MM.1S (cell line): ENCODE measurements around the gene CARNS1.

Experiments
- DNase-seq: peaks from one replicate; pipeline ENCODE4 v3.0.0-alpha.2; 2015
- H2AFZ ChIP-seq: fragments of 300-600 bp; sonication (generic); 2 replicates; pipeline ENCODE4 v1.6.0; 2016; ENCODE audit warnings: antibody characterized with exemption, low read length
- H3F3A ChIP-seq: fragments of 300-600 bp; sonication (generic); 2 replicates; pipeline ENCODE4 v1.6.1; 2016; ENCODE audit warnings: mild to moderate bottlenecking, antibody characterized with exemption, low read length, moderate library complexity, mixed read lengths; ENCODE audit not compliant: insufficient read depth
- H3K27ac ChIP-seq: fragments of 300-600 bp; sonication (generic); 2 replicates; pipeline ENCODE4 v1.5.1; 2016; ENCODE audit warnings: mild to moderate bottlenecking, low read length
- H3K27me3 ChIP-seq: fragments of 300-600 bp; sonication (generic); replicated peaks from 2 replicates; pipeline ENCODE4 v1.6.0; 2016; ENCODE audit warnings: low read length; ENCODE audit not compliant: insufficient read depth
- H3K36me3 ChIP-seq: fragments of 300-600 bp; sonication (generic); replicated peaks from 2 replicates; pipeline ENCODE4 v1.6.1; 2016; ENCODE audit warnings: mild to moderate bottlenecking, low read length, mixed read lengths; ENCODE audit not compliant: insufficient read depth
- H3K4me1 ChIP-seq: fragments of 300-600 bp; sonication (generic); 2 replicates; pipeline ENCODE4 v1.6.1; 2016; ENCODE audit warnings: low read length, mixed read lengths
- H3K4me2 ChIP-seq: fragments of 300-600 bp; sonication (generic); 2 replicates; pipeline ENCODE4 v1.6.0; 2016; ENCODE audit warnings: low read depth, low read length
- H3K4me3 ChIP-seq: fragments of 300-600 bp; sonication (generic); 2 replicates; pipeline ENCODE4 v1.5.1; 2016; ENCODE audit warnings: low read length, mixed read lengths
- H3K79me2 ChIP-seq: fragments of 300-600 bp; sonication (generic); 2 replicates; pipeline ENCODE4 v1.6.1; 2016; ENCODE audit warnings: mixed run types, low read length, mixed read lengths
- H3K9ac ChIP-seq: fragments of 300-600 bp; sonication (generic); 2 replicates; pipeline ENCODE4 v1.6.1; 2016; ENCODE audit warnings: low read length, mixed read lengths
- H3K9me2 ChIP-seq: fragments of 300-600 bp; sonication (generic); replicated peaks from 2 replicates; pipeline ENCODE4 v1.6.1; 2016; ENCODE audit warnings: mild to moderate bottlenecking, low read length, mixed read lengths; ENCODE audit not compliant: insufficient read depth
- H3K9me3 ChIP-seq: fragments of 300-600 bp; sonication (generic); replicated peaks from 2 replicates; pipeline ENCODE4 v1.6.1; 2016; ENCODE audit warnings: mild to moderate bottlenecking, low read length, mixed read lengths; ENCODE audit not compliant: insufficient read depth
- H4K20me1 ChIP-seq: fragments of 300-600 bp; sonication (generic); 2 replicates; pipeline ENCODE4 v1.6.1; 2016; ENCODE audit warnings: mild to moderate bottlenecking, low read length, moderate library complexity, mixed read lengths; ENCODE audit not compliant: insufficient read depth
- EZH2 ChIP-seq: fragments of 300-600 bp; sonication (generic); optimal IDR thresholded peaks from 2 replicates; pipeline ENCODE3; 2017; ENCODE audit warnings: low read depth, mild to moderate bottlenecking, antibody characterized with exemption, low read length, mixed read lengths
- EZH2phosphoT487 ChIP-seq: fragments of 300-600 bp; sonication (generic); IDR thresholded peaks from 2 replicates; pipeline ENCODE4 v1.6.1; 2018; ENCODE audit warnings: antibody characterized with exemption, low read length
- TF ChIP-seq, protein P1 (sequence below): fragments of 300-600 bp; sonication (generic); IDR thresholded peaks from 2 replicates; pipeline ENCODE4 v1.5.1; 2016; ENCODE audit warnings: antibody characterized with exemption, low read length, mixed read lengths

CARNS1 gene

GRCh38 chr11:67457453-67457852 is 42.0 kb downstream of the CARNS1 start:
- Histone ChIP-seq H3K4me1 (0 out of 2 replicates have a peak, but pooled peaks cover 5% of the 10 kb centered on the region), H2AFZ (no peak overlapping the region), H3K79me2 (no peaks in the 10 kb centered on the region), H3F3A (peaks cover 9% of the 10 kb centered on the region), H3K9ac (no peak overlapping the region), H3K4me2 (no peak overlapping the region), H3K9me2 (no peaks in the 10 kb centered on the region), H3K27me3 (no peaks in the 10 kb centered on the region), H3K9me3 (no peaks in the 10 kb centered on the region), H3K27ac (no peak overlapping the region), H4K20me1 (no peaks in the 10 kb centered on the region), H3K36me3 (no peaks in the 10 kb centered on the region), H3K4me3 (no peak overlapping the region)
- no peak for DNase-seq
- no peak for TF ChIP-seq EZH2
- TF ChIP-seq, protein P1, sequence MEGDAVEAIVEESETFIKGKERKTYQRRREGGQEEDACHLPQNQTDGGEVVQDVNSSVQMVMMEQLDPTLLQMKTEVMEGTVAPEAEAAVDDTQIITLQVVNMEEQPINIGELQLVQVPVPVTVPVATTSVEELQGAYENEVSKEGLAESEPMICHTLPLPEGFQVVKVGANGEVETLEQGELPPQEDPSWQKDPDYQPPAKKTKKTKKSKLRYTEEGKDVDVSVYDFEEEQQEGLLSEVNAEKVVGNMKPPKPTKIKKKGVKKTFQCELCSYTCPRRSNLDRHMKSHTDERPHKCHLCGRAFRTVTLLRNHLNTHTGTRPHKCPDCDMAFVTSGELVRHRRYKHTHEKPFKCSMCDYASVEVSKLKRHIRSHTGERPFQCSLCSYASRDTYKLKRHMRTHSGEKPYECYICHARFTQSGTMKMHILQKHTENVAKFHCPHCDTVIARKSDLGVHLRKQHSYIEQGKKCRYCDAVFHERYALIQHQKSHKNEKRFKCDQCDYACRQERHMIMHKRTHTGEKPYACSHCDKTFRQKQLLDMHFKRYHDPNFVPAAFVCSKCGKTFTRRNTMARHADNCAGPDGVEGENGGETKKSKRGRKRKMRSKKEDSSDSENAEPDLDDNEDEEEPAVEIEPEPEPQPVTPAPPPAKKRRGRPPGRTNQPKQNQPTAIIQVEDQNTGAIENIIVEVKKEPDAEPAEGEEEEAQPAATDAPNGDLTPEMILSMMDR: no peak
- no peak for TF ChIP-seq EZH2phosphoT487

GRCh38 chr11:67458266-67458665 is 42.8 kb downstream of the CARNS1 start:
- Histone ChIP-seq H3K4me3 (no peak overlapping the region), H3K9me2 (no peaks in the 10 kb centered on the region), H4K20me1 (no peaks in the 10 kb centered on the region), H3K27ac (no peak overlapping the region), H2AFZ (no peak overlapping the region), H3K9ac (no peak overlapping the region), H3K4me2 (no peak overlapping the region), H3K27me3 (no peaks in the 10 kb centered on the region), H3K79me2 (no peaks in the 10 kb centered on the region), H3K4me1 (0 out of 2 replicates have a peak, but pooled peaks cover 5% of the 10 kb centered on the region), H3K36me3 (no peaks in the 10 kb centered on the region), H3F3A (peaks cover 9% of the 10 kb centered on the region), H3K9me3 (no peaks in the 10 kb centered on the region)
- TF ChIP-seq, protein P1: no peak
- TF ChIP-seq EZH2 (no peak), EZH2phosphoT487 (no peak)
- no peak for DNase-seq

DNA sequence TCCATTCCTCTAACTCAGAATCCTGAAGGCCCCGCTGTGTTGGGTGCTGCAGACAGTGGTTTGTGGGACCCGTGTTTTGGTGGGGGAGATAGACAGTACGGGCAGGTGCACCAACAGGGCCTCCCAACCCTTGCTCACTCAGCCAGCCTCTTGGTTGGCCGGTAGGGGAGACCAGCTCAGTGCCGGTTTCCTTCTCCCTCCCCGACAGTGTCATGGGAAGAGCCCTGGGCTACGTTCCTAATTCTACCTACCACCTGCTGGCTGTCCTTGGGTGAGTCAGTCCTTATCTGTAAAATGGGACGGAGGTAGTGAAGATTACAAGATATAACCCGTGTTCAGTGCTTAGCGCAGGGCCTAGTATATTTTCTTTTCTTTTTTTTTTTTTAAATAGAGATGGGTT is 47.7 kb downstream of the CARNS1 start:
- peaks cover 9% of the 10 kb centered on the region for H3F3A ChIP-seq
- TF ChIP-seq EZH2phosphoT487 (no peak), EZH2 (no peak)
- TF ChIP-seq, protein P1: no peak
- no peaks in the 10 kb centered on the region for H4K20me1 ChIP-seq
- H3K4me2 ChIP-seq: no peak overlapping the region
- no peak overlapping the region for H3K27ac ChIP-seq
- no peaks in the 10 kb centered on the region for H3K36me3 ChIP-seq
- H3K4me3 ChIP-seq: no peak overlapping the region
- no peak for DNase-seq
- no peaks in the 10 kb centered on the region for H3K9me2 ChIP-seq
- no peak overlapping the region for H3K9ac ChIP-seq
- no peaks in the 10 kb centered on the region for H3K9me3 ChIP-seq
- peaks cover 15% of the 10 kb centered on the region for H3K4me1 ChIP-seq
- H3K79me2 ChIP-seq: peaks cover 11% of the 10 kb centered on the region
- H3K27me3 ChIP-seq: no peaks in the 10 kb centered on the region
- no peak overlapping the region for H2AFZ ChIP-seq
